DOHH2 (cell line): ENCODE measurements around the gene GLUL.

Experiments
- EZH2phosphoT487 ChIP-seq: fragments of 200-600 bp; sonication (generic); IDR thresholded peaks from 2 replicates; pipeline ENCODE4 v1.6.1; 2017; ENCODE audit warnings: borderline replicate concordance, mild to moderate bottlenecking, antibody characterized with exemption, low read length, moderate library complexity, mixed read lengths
- TF ChIP-seq, protein P1 (sequence below): fragments of 200-600 bp; sonication (generic); IDR thresholded peaks from one replicate; pipeline ENCODE4 v1.5.1; 2014; ENCODE audit warnings: antibody characterized with exemption, mild to moderate bottlenecking, low read depth, low read length; ENCODE audit not compliant: poor library complexity, severe bottlenecking

DNA sequence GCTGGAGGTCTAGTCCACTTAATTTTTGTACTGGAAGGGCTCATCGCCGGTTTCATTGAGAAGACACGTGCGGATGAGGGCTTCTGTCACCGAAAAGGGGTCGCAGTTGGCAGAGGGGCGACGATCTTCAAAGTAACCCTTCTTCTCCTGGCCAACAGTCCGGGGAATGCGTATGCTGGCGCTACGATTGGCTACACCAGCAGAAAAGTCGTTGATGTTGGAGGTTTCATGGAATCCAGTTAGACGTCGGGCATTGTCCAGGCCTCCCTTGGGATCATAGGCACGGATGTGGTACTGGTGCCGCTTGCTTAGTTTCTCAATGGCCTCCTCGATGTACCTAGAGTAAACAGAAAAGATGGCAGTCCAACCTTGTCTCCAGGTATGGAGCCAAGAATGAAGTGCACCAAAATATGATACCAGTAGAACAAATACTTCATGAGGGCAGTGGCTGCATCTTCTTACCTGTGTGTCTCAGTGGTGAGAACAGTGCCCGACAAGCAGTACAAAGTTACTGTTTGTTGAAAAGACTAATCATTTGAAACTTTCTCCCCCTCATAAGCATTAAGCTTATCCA is 7.1 kb downstream of the GLUL start:
- TF ChIP-seq, protein P1, sequence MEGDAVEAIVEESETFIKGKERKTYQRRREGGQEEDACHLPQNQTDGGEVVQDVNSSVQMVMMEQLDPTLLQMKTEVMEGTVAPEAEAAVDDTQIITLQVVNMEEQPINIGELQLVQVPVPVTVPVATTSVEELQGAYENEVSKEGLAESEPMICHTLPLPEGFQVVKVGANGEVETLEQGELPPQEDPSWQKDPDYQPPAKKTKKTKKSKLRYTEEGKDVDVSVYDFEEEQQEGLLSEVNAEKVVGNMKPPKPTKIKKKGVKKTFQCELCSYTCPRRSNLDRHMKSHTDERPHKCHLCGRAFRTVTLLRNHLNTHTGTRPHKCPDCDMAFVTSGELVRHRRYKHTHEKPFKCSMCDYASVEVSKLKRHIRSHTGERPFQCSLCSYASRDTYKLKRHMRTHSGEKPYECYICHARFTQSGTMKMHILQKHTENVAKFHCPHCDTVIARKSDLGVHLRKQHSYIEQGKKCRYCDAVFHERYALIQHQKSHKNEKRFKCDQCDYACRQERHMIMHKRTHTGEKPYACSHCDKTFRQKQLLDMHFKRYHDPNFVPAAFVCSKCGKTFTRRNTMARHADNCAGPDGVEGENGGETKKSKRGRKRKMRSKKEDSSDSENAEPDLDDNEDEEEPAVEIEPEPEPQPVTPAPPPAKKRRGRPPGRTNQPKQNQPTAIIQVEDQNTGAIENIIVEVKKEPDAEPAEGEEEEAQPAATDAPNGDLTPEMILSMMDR = no peak
- TF ChIP-seq EZH2phosphoT487 = no peak
